Smooth muscle cell (in vitro differentiated cells): Measurements from ENCODE around the gene TRPM3. TPM values are rescaled to one million over a fixed set of nuclear protein-coding genes. Genes with fewer than 3 reads are reported as not detected.

Experiments
- DNase-seq: peaks from one replicate; lab custom pipeline; 2025; ENCODE audit not compliant: unreplicated experiment; lab: John Stamatoyannopoulos, UW
- H2AFZ ChIP-seq: fragments of 200-600 bp; sonication (generic); 2 replicates; pipeline ENCODE4 v1.6.0; 2016; ENCODE audit warnings: antibody characterized with exemption, low read depth, mild to moderate bottlenecking
- H3F3A ChIP-seq: fragments of 200-600 bp; sonication (generic); 2 replicates; pipeline ENCODE4 v1.6.0; 2017; ENCODE audit warnings: antibody characterized with exemption, low read depth
- H3K27ac ChIP-seq: fragments of 200-600 bp; sonication (generic); 2 replicates; pipeline ENCODE4 v1.5.1; 2016; ENCODE audit warnings: low read depth, mild to moderate bottlenecking
- H3K27me3 ChIP-seq: fragments of 200-600 bp; sonication (generic); 2 replicates; pipeline ENCODE4 v1.6.1; 2016; ENCODE audit warnings: low read depth, mild to moderate bottlenecking
- H3K36me3 ChIP-seq: fragments of 200-600 bp; sonication (generic); 2 replicates; pipeline ENCODE4 v1.5.1; 2016; ENCODE audit warnings: low read depth
- H3K4me1 ChIP-seq: fragments of 200-600 bp; sonication (generic); 2 replicates; pipeline ENCODE4 v1.5.1; 2016; ENCODE audit warnings: low read depth
- H3K4me2 ChIP-seq: fragments of 200-600 bp; sonication (generic); 2 replicates; pipeline ENCODE4 v1.6.0; 2016; ENCODE audit warnings: mild to moderate bottlenecking
- H3K4me3 ChIP-seq: fragments of 200-600 bp; sonication (generic); 2 replicates; pipeline ENCODE4 v1.5.1; 2016; ENCODE audit warnings: mild to moderate bottlenecking
- H3K79me2 ChIP-seq: fragments of 200-600 bp; sonication (generic); 2 replicates; pipeline ENCODE4 v1.6.0; 2016; ENCODE audit warnings: low read depth, mild to moderate bottlenecking
- H3K9ac ChIP-seq: fragments of 200-600 bp; sonication (generic); 2 replicates; pipeline ENCODE4 v1.6.0; 2016; ENCODE audit warnings: low read depth
- H3K9me3 ChIP-seq: fragments of 200-600 bp; sonication (generic); replicated peaks from 2 replicates; pipeline ENCODE4 v1.5.1; 2016; ENCODE audit warnings: low read depth
- H4K20me1 ChIP-seq: fragments of 200-600 bp; sonication (generic); 2 replicates; pipeline ENCODE4 v1.6.0; 2016; ENCODE audit warnings: low read depth
- WGBS: methylation state at CpG from one replicate; pipeline ENCODE4 v1.1.7; 2016; ENCODE audit warnings: low lambda C conversion rate; 5-methylcytosine and 5-hydroxymethylcytosine counted together
- polyA plus RNA-seq: library from polyadenylated mRNA; unstranded; fragments of >200 nt; fragmentation: Nextera tagmentation; extraction: Ambion mirVana; gene quantifications from 2 replicates; pipeline ENCODE4 v1.2.1, GENCODE V29; 2016
- total RNA-seq: library from RNA; depleted of rRNA; stranded (reverse); fragments of >200 nt; gene quantifications from 2 replicates; pipeline ENCODE4 v1.2.3, GENCODE V29; 2014
- TF ChIP-seq, protein P1 (sequence below): fragments of 200-600 bp; sonication (generic); IDR thresholded peaks from 2 replicates; pipeline ENCODE4 v1.5.1; 2017; ENCODE audit warnings: borderline replicate concordance, mild to moderate bottlenecking, antibody characterized with exemption; ENCODE audit not compliant: insufficient read depth, poor library complexity, severe bottlenecking

Gene TRPM3
- total and polyA plus RNA-seq, 2 experiments from 2014 or later, result not detected

DNA sequence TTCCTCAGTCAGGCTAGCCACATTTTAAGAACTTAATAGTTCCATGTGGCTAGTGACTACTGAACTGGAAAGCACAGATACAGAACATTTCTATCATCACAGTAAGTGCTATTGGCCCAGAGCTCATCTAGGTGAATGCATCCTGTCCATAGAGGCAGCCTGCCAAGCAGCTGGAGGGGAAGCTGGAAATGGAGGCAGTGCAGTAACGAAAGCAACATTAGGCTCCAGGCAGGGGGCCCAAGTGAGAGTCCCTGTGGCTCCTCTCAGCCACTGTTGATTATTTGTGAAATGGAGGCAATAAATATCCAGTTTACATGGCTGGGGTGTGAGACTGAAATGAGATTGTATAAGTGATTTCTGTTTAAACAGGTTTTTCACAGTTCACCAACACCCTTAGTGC, 479.8 kb downstream of the TRPM3 start:
- no peaks in the 10 kb centered on the region for H3K36me3 ChIP-seq
- H2AFZ ChIP-seq, result no peak overlapping the region
- H4K20me1 ChIP-seq, result no peaks in the 10 kb centered on the region
- no peaks in the 10 kb centered on the region for H3F3A ChIP-seq
- H3K4me2 ChIP-seq, result no peak overlapping the region
- H3K9me3 ChIP-seq, result no peaks in the 10 kb centered on the region
- 49% methylated on average over 1 of the region's 1 CpG for WGBS
- peaks cover 6% of the 10 kb centered on the region for H3K4me1 ChIP-seq
- H3K9ac ChIP-seq, result no peak overlapping the region
- TF ChIP-seq, protein P1, sequence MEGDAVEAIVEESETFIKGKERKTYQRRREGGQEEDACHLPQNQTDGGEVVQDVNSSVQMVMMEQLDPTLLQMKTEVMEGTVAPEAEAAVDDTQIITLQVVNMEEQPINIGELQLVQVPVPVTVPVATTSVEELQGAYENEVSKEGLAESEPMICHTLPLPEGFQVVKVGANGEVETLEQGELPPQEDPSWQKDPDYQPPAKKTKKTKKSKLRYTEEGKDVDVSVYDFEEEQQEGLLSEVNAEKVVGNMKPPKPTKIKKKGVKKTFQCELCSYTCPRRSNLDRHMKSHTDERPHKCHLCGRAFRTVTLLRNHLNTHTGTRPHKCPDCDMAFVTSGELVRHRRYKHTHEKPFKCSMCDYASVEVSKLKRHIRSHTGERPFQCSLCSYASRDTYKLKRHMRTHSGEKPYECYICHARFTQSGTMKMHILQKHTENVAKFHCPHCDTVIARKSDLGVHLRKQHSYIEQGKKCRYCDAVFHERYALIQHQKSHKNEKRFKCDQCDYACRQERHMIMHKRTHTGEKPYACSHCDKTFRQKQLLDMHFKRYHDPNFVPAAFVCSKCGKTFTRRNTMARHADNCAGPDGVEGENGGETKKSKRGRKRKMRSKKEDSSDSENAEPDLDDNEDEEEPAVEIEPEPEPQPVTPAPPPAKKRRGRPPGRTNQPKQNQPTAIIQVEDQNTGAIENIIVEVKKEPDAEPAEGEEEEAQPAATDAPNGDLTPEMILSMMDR, result no peak
- H3K4me3 ChIP-seq, result no peak overlapping the region
- no peak overlapping the region for H3K27ac ChIP-seq
- H3K79me2 ChIP-seq, result no peaks in the 10 kb centered on the region
- DNase-seq, result no peak
- H3K27me3 ChIP-seq, result no peaks in the 10 kb centered on the region

DNA sequence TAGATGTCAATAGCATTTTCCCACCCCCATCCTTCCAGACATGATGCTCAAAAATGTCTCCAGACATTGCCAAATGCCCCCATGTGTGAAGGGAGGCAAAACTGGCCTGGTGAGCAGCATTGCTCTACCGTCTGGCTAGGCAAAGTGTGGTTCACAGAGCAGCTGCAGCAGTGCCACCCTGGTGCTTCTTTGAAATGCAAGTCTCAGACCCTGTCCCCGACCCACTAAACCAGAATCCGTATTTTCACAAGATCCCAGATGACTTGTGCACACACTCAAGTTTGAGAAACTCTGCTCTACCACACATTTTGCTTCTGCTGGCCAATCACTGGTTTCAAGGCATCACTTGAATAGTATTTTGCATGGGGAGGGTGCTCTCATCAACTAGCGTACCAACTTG, 480.4 kb downstream of the TRPM3 start:
- H3F3A ChIP-seq, result no peaks in the 10 kb centered on the region
- no peaks in the 10 kb centered on the region for H3K36me3 ChIP-seq
- H2AFZ ChIP-seq, result no peak overlapping the region
- no peak for DNase-seq
- WGBS, result 78% methylated on average over 4 of the region's 4 CpGs
- H3K27ac ChIP-seq, result no peak overlapping the region
- no peak overlapping the region for H3K4me3 ChIP-seq
- H3K79me2 ChIP-seq, result no peaks in the 10 kb centered on the region
- H4K20me1 ChIP-seq, result no peaks in the 10 kb centered on the region
- TF ChIP-seq, protein P1, result no peak
- H3K9me3 ChIP-seq, result no peaks in the 10 kb centered on the region
- peaks cover 6% of the 10 kb centered on the region for H3K4me1 ChIP-seq
- no peak overlapping the region for H3K9ac ChIP-seq
- no peak overlapping the region for H3K4me2 ChIP-seq
- H3K27me3 ChIP-seq, result no peaks in the 10 kb centered on the region

DNA sequence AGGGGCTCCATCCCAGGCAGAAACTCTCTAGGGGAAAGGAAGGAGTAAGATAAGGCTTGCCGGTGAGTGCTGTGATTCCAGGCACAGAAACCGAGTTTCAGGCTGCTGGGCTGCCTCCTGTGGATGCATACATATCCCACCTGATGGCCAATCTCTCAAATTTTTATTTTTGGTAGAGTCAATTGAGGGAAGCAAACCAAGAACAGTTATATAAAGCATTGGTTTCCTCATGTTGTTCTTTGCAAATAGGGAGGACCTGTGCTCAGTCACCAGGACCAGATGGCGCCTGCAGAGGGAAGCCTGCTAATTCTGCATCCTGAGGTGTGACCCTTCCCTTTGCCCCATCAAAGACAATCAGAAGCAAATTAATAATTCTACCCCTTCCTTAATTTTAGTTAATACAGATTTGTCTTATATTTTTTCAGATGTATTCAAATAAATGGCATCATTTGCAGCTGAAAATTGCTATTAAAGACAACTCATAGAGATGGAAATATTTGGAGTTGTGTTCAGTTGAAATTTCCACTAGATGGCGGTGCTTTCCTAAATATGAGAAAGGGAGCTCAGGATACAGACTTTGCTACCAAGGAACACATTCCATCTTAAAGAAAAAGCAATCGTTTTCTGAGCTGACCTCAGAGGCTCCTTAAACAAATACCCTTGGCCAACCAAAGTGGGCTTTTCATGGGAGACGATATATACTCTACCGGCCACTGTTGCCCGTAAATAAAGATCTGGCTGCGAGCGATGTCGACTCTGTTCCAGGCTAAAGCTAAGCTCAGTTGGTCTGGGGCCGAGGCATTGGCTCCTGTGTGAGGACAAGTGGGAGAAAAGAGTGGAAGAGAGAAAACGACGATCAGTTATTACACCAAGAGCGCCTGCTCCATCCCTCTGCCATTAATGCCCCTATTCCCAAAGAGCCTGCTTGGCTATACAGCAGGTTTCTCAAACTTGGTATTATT, 481.3 kb downstream of the TRPM3 start:
- Histone ChIP-seq H3K4me3 (peak overlapping the region; percentile 23), H2AFZ (peak overlapping the region; percentile 75), H3K36me3 (no peaks in the 10 kb centered on the region), H3K27ac (no peak overlapping the region), H4K20me1 (no peaks in the 10 kb centered on the region), H3F3A (no peaks in the 10 kb centered on the region), H3K9me3 (no peaks in the 10 kb centered on the region), H3K79me2 (no peaks in the 10 kb centered on the region), H3K4me1 (peaks cover 6% of the 10 kb centered on the region), H3K4me2 (peak overlapping the region; percentile 58), H3K9ac (no peak overlapping the region), H3K27me3 (no peaks in the 10 kb centered on the region)
- DNase-seq, result no peak
- 59% methylated on average over 15 of the region's 15 CpGs for WGBS
- TF ChIP-seq, protein P1, result peak; percentile 79

DNA sequence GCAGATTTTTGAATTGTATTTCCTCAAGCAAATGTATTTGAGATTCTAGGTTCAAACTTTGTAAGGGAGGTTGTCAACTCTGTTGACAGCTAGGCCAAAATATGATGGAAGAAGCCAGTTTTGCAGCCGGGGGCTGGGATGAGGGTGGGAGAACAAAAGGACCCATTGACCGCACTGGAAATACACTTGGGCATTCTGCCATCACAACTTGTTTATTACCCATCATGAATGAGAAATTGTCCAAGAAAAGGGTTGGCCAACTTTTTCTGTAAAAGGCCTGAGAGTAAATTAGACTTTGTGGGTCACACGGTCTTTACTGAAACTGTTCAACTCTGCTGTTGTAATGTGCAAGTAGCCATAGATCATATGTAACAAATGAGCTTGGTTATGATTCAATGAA, 485.6 kb downstream of the TRPM3 start:
- Histone ChIP-seq H2AFZ (no peak overlapping the region), H3K4me1 (peaks cover 6% of the 10 kb centered on the region), H3K9ac (no peak overlapping the region), H3K79me2 (no peaks in the 10 kb centered on the region), H3K4me2 (no peak overlapping the region), H3K27me3 (no peaks in the 10 kb centered on the region), H3F3A (no peaks in the 10 kb centered on the region), H3K9me3 (no peaks in the 10 kb centered on the region), H3K4me3 (no peak overlapping the region), H3K27ac (no peak overlapping the region), H3K36me3 (no peaks in the 10 kb centered on the region), H4K20me1 (no peaks in the 10 kb centered on the region)
- DNase-seq, result no peak
- 94% methylated on average over 3 of the region's 3 CpGs for WGBS
- TF ChIP-seq, protein P1, result no peak
